GM19025 (cell line): ENCODE measurements around the gene BACE2.
"Not testable (repeated sequence)": the region's sequence is repeated elsewhere in the genome, so short reads cannot be mapped to it uniquely, and the experiment has no call there.

Source experiments
- ATAC-seq: cut with Tn5 transposase; IDR thresholded peaks from one replicate; pipeline ENCODE4 v1.9.1; 2021; ENCODE audit warnings: mild to moderate bottlenecking, low read depth, moderate library complexity; ENCODE audit not compliant: unreplicated experiment

BACE2 gene

GRCh38 chr21:41256231-41256630, 88.3 kb downstream of the BACE2 start:
- ATAC-seq = not testable (repeated sequence)

GRCh38 chr21:41256771-41257702, 89.1 kb downstream of the BACE2 start:
- ATAC-seq = no peak

DNA sequence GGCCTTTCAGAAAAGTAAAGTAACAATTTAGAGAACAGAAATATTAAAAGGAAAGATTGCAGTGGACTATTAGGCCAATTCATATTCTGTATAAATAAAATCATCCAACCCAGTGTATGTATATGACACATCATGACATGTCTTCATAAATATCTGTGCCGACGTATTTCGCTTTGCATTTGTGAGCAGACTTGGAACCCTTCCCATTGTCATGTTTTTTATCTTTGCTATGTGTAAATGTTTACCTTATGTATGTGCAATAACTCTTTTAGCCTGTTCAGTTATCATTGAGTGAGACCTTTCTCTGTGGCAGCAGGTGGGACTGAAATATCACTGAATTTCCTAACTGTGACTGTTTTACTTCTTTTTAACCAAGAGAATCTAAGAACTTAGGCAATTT, 90.7 kb downstream of the BACE2 start:
- ATAC-seq = no peak

GRCh38 chr21:41260428-41260827, 92.5 kb downstream of the BACE2 start:
- no peak for ATAC-seq

DNA sequence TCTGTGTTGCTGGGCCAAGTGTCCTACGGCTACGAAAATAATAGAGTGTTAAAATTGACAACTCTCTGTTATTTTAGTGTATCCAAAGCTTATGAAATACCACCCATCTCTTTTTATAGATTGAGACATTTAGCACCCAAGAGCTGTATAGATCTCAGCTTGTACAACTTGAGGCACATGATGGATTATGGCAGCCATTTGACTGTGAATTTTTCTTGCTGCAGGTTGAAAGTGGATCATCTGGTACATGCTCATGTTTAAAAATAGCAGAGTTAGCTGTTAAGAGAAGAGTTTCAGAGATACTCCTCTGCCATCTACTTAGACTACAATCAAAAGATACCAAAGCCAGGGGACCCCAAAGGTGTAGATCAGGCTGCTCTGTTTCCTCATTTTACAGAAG, 99.4 kb downstream of the BACE2 start:
- ATAC-seq = no peak

- no peak for ATAC-seq
Measured at GRCh38 chr21:41269535-41269934, 101.6 kb downstream of the BACE2 start.

- no peak for ATAC-seq
Measured at GRCh38 chr21:41277196-41277595, 109.2 kb downstream of the BACE2 start.

DNA sequence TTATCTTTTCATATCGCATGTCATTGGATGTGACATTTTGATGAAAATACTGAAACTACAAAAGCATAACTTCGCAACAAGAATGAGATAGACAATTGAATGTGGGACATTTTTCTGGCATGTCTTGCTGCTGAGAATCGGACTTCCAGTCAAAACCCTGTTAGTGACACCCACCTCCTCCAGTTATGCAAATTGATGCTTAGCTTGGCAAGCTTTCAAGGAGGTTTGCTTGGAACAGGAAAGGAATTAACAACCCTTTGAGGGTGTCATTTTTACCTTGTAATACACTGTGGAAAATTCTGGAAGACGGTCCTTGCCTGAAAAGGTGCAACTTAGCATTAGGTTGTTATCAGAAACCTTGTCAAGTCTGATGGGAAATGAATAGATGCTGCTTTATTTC, 109.9 kb downstream of the BACE2 start:
- ATAC-seq = no peak

DNA sequence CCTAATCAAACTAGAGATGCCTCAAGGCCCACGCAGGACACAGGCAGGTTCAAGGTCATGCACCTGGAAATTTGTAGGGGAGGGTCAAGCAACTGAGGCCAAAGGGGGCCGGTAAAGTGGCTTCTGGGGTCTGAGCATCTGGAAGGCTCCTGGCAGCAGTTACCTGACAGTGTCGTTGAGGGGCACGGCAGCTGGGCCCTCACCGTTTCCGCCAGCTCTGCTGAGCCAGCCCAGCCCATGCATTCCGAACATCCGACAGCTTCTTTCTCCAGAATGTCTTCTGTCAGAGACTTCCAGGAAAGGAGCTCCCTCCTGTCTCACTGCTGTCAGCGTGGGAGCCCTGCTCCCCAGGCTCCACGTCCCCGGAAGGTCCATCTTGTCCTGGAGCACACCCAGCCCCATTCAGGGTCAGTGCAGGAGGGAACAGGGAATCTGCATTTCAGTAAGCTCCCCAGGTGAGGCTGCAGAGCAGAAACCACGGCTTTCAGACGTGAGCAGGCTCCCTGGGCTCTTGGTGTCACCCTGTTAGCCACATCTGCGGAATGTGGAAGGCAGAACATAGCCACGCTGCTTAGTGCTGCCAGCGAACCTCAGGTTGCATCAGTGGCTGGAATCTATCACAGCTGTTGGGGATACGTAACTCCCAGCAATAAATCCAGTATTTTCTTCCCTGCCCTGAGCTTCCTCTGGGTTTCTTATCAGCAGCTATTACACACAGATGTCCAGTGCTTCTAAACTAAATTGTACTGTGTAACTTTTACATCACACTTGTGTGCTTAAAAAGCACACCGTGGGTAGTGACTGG, 112.4 kb downstream of the BACE2 start:
- no peak for ATAC-seq

DNA sequence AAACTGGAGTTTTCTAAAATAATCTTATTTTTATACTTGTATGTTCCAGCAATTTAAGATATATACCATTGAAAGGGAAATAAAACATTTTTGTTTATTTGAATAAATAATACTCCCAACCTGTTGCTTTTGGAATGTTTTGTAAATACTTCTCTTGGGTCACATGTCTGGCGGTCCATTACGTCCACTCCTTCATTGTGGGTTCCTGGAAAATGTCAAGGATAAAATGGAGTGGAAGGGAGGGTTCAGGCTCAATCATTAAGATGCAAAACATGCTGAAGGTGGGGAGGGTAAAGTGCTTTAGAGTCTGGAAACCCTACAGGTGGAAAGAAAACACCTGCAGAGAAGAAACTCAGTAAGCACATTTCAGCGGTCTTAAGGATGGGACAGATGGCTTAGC, 114.5 kb downstream of the BACE2 start:
- no peak for ATAC-seq

DNA sequence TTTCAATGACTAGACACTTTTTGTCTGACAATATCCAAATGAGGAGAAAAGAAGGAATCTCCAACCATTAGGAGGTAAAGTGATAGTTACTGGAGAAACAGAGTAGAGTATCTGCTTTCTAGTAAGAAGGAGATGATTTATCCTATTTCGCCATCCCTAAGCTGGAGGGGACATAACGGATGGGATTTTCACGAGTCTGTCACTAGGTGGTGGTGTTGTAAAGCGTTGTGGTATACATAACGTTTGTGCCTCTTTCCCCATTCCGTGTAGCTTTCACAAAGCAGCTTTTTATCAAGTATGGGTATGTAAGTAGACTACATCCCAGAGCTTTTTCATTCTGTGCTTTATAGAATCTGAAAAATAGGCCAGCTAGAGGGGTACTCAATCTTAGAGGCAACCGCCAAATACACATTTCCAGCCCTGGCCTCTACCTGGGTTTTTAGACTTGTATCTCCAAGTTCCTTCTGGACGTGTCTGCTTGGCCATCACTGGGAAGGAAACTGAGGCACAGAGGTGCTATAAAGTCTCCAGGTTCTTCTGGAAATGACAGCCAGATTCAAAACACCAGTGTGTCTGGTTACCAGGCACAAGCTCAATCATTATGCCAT, 115.4 kb downstream of the BACE2 start:
- no peak for ATAC-seq

GRCh38 chr21:41289431-41289830, 121.5 kb downstream of the BACE2 start:
- ATAC-seq = no peak

- no peak for ATAC-seq
Measured at GRCh38 chr21:41290106-41290799, 122.3 kb downstream of the BACE2 start.

- ATAC-seq = no peak
Measured at GRCh38 chr21:41294548-41295231, 126.7 kb downstream of the BACE2 start.

DNA sequence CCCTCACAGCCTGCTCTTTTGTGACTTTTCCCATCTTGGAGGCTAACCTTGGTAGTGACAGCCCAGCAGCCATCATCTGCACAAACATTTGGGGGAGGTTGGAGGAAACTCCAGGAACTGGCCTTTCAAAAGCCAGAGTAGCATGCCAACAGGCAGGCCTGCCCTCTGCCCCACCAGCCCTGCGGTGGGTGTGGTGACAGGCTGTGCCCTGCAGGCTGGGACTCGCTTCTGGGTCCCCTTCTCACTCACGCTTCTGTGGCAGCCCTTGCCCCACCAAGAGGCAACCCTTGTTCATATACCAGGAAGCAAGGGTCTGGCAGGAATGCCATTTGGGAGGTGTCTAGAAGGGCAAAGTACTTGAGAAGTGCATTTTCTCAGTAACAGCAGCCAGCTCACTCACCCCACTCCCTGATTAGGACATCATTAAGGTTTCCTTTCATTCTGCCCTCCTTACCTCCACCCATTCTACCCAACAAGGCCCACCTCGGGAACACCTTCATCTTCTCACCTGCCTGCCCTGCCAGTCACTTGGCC, 127.8 kb downstream of the BACE2 start:
- no peak for ATAC-seq

DNA sequence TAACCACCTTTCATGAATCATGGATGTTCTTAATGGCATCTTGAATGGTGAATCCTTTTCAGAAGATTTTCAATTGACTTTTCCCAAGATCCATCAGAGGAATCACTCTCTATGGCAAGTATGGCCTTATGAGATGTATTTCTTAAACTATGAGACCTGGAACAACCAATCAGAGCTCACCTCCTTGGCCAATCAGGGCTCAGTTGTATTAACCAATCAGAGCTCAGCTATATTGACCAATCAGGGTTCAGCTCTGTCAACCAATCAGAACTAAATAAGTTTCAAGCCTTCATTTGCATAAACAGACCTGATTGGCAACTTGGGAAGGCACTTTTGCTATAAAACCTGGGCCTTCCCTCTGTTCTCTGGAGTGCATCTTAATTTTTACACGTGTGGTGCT, 135.0 kb downstream of the BACE2 start:
- ATAC-seq = no peak

- no peak for ATAC-seq
Measured at GRCh38 chr21:41304068-41304720, 136.2 kb downstream of the BACE2 start.

- ATAC-seq = no peak
Measured at GRCh38 chr21:41307219-41307618, 139.3 kb downstream of the BACE2 start.
